HepG2 (cell line): ENCODE data around the gene KCND1. TPM values are rescaled to one million over a fixed set of nuclear protein-coding genes. Genes with fewer than 3 reads are reported as not detected.
A peak's percentile ranks its signal among the peaks of the same experiment; 100 is the strongest.

Experiments
- CREB1 ChIP-seq, 2 experiments: fragments of 450-650 bp in 1 of 2; IDR thresholded peaks; 2 replicates each; pipeline ENCODE4 v1.6.1; 2016 to 2017; ENCODE audit warnings: control low read depth in 1 of 2, mild to moderate bottlenecking in 1 of 2, missing compliant biosample characterization in 1 of 2, missing genetic modification characterization in 1 of 2
- GATAD1 ChIP-seq: IDR thresholded peaks from 2 replicates; pipeline ENCODE4 v1.6.1; 2016; ENCODE audit warnings: missing genetic modification reagents, missing compliant biosample characterization
- KAT8 ChIP-seq: IDR thresholded peaks from 2 replicates; pipeline ENCODE4 v1.6.1; 2016; ENCODE audit warnings: missing genetic modification reagents, missing compliant biosample characterization
- PHF5A ChIP-seq: IDR thresholded peaks from one replicate; pipeline ENCODE4 v1.6.1; 2018; ENCODE audit warnings: low read depth, missing genetic modification reagents; ENCODE audit not compliant: unreplicated experiment
- TEAD3 ChIP-seq: optimal IDR thresholded peaks from 2 replicates; pipeline ENCODE3; 2016; ENCODE audit warnings: borderline replicate concordance
- TGIF2 ChIP-seq: IDR thresholded peaks from 2 replicates; pipeline ENCODE4 v1.6.1; 2016; ENCODE audit warnings: control low read depth, missing compliant biosample characterization
- ZFYVE20 ChIP-seq: sonication (generic); formaldehyde crosslinking; IDR thresholded peaks from 2 replicates; pipeline ENCODE4 v1.8.0; 2023; ENCODE audit warnings: low read depth, mild to moderate bottlenecking, moderate library complexity, missing genetic modification reagents, borderline replicate concordance
- ZNF24 ChIP-seq: fragments of 450-650 bp; IDR thresholded peaks from 2 replicates; pipeline ENCODE4 v1.6.1; 2017; ENCODE audit warnings: antibody characterized with exemption, mild to moderate bottlenecking
- ZNF501 ChIP-seq: sonication (generic); formaldehyde crosslinking; IDR thresholded peaks from 2 replicates; pipeline ENCODE4 v1.5.1; 2020; ENCODE audit warnings: mild to moderate bottlenecking, moderate library complexity, missing genetic modification reagents
- polyA plus RNA-seq, 8 experiments: library from polyadenylated mRNA; depleted of rRNA in 3 of 8; stranded (reverse) in 7 of 8; unstranded in 1 of 8; fragments of >200 nt; fragmentation: Illumina TruSeq in 4 of 8; extraction: Trizol in 4 of 8; gene quantifications; 2 replicates each; pipeline versions ENCODE4 v1.2.1 to v1.2.3, GENCODE V29; 2011 to 2016; ENCODE audit warnings: low read depth in 4 of 8, missing spikeins in 1 of 8, mixed read lengths in 1 of 8; ENCODE audit not compliant: insufficient read depth in 1 of 8
- total RNA-seq, 5 experiments: library from RNA; depleted of rRNA; stranded (reverse); fragments of >200 nt; fragmentation: Illumina TruSeq; extraction: Trizol; gene quantifications; 2 replicates each; pipeline ENCODE4 v1.2.3, GENCODE V29; 2016; ENCODE audit warnings: low read depth in 1 of 5
- TF ChIP-seq, protein P1 (sequence below): IDR thresholded peaks from 2 replicates; pipeline ENCODE4 v1.6.1; 2016; ENCODE audit warnings: mild to moderate bottlenecking
- TF ChIP-seq, protein P2 (sequence below): sonication (generic); formaldehyde crosslinking; IDR thresholded peaks from 2 replicates; pipeline ENCODE4 v1.4.0; 2020; ENCODE audit warnings: missing genetic modification reagents
- TF ChIP-seq, protein P3 (sequence below): IDR thresholded peaks from 2 replicates; pipeline ENCODE4 v1.6.1; 2016; ENCODE audit warnings: missing genetic modification reagents, missing compliant biosample characterization
- TF ChIP-seq, protein P4 (sequence below): sonication (generic); formaldehyde crosslinking; IDR thresholded peaks from 2 replicates; pipeline ENCODE4 v1.5.0; 2020; ENCODE audit warnings: mild to moderate bottlenecking, missing genetic modification reagents

KCND1 gene
- total and polyA plus RNA-seq, 2 of the 13 experiments (the other 11 are each of a cell fraction or from before 2014, with no cell fraction given), result 0.07 to 0.30 TPM

DNA sequence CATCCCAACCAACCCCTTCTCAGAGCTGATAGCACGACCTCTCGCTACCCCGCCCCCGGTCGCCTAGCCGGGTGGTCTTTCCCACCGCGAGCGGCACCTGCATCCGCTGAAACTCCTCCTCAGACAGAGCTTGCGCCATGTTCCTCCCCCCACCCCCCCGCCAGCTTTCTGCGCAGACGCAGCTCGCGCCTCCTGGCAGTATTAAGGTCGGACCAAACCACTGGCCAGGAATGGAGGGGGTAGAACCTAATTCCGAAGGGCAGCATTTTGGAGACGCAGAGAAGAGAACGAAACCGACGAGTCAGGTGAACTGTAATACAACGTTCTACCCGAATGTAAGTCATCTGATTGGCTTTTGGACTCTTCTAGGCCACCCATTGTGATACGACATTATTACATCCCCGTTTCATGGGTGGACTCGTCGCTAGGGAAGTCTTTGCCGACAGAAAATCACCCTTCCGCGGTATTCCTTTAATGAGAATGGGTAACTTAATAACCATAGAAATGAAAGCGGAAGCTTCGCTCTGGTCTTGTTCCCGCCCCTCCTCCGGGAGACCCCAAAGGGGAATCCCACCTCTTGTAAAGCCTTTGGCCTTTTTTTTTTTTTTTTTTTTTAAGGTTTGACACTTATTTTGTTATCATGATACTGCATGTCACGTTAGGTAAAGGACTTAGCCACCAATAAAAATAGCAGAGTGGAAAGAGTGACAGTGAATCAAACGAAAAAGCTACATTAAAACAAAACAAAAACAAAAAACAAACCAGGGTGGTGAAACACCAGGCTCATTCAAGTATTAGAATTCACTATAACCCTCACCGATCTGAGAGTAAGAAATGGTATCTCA is 30.7 kb upstream of the KCND1 start, which contains the start of gene GRIPAP1 (continued):
- TF ChIP-seq, protein P1, sequence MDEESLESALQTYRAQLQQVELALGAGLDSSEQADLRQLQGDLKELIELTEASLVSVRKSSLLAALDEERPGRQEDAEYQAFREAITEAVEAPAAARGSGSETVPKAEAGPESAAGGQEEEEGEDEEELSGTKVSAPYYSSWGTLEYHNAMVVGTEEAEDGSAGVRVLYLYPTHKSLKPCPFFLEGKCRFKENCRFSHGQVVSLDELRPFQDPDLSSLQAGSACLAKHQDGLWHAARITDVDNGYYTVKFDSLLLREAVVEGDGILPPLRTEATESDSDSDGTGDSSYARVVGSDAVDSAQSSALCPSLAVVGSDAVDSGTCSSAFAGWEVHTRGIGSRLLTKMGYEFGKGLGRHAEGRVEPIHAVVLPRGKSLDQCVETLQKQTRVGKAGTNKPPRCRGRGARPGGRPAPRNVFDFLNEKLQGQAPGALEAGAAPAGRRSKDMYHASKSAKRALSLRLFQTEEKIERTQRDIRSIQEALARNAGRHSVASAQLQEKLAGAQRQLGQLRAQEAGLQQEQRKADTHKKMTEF, result peak; percentile 48; the same call in 1 of the 2 replicates
- peak; percentile 31; the same call in 1 of the 2 replicates for TF ChIP-seq CREB1 (IDR thresholded peaks at IDR 0.05)
- peak; percentile 54 for TF ChIP-seq CREB1 (CRISPR knock-in tag; IDR thresholded peaks at IDR 0.05)
- no peak for TF ChIP-seq PHF5A (CRISPR knock-in tag)
- peak; percentile 43 for TF ChIP-seq TEAD3 (CRISPR knock-in tag)
- TF ChIP-seq, protein P2, sequence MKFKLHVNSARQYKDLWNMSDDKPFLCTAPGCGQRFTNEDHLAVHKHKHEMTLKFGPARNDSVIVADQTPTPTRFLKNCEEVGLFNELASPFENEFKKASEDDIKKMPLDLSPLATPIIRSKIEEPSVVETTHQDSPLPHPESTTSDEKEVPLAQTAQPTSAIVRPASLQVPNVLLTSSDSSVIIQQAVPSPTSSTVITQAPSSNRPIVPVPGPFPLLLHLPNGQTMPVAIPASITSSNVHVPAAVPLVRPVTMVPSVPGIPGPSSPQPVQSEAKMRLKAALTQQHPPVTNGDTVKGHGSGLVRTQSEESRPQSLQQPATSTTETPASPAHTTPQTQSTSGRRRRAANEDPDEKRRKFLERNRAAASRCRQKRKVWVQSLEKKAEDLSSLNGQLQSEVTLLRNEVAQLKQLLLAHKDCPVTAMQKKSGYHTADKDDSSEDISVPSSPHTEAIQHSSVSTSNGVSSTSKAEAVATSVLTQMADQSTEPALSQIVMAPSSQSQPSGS (CRISPR knock-in tag), result no peak
- no peak for TF ChIP-seq TGIF2 (CRISPR knock-in tag)
- peak; percentile 50 for TF ChIP-seq GATAD1 (CRISPR knock-in tag)
- TF ChIP-seq, protein P3, sequence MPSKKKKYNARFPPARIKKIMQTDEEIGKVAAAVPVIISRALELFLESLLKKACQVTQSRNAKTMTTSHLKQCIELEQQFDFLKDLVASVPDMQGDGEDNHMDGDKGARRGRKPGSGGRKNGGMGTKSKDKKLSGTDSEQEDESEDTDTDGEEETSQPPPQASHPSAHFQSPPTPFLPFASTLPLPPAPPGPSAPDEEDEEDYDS (CRISPR knock-in tag), result peak; percentile 90
- TF ChIP-seq, protein P4, sequence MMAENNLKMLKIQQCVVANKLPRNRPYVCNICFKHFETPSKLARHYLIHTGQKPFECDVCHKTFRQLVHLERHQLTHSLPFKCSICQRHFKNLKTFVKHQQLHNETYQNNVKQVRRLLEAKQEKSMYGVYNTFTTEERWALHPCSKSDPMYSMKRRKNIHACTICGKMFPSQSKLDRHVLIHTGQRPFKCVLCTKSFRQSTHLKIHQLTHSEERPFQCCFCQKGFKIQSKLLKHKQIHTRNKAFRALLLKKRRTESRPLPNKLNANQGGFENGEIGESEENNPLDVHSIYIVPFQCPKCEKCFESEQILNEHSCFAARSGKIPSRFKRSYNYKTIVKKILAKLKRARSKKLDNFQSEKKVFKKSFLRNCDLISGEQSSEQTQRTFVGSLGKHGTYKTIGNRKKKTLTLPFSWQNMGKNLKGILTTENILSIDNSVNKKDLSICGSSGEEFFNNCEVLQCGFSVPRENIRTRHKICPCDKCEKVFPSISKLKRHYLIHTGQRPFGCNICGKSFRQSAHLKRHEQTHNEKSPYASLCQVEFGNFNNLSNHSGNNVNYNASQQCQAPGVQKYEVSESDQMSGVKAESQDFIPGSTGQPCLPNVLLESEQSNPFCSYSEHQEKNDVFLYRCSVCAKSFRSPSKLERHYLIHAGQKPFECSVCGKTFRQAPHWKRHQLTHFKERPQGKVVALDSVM (CRISPR knock-in tag), result 0 out of 2 replicates have a peak, but pooled peaks have one; percentile 13
- TF ChIP-seq ZNF501 (CRISPR knock-in tag), result 0 out of 2 replicates have a peak, but pooled peaks have one; percentile 19
- no peak for TF ChIP-seq ZFYVE20 (CRISPR knock-in tag)
- peak; percentile 49; the same call in 1 of the 2 replicates for TF ChIP-seq KAT8 (CRISPR knock-in tag)
- no peak for TF ChIP-seq ZNF24
